ENCODE data around the gene SLC10A4.

Gene SLC10A4

DNA sequence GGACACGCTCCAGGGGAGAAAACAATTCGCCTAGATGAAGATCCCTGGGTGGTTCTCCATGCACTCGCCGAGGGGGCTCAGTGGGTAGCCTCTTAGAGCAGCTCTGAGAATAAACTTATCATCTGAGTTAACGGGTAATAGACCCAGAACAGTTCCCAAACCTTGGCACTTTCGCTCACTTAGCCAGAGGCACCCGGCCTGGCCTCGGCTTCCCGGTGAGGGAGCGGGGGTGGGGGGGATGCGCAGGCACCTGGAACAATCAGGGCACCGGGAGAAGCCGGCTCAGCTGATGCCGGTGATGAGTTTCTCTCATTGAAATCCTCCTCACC lies 6.5 kb downstream of the SLC10A4 start:
- DNase-seq (ENCODE audit: low read depth) = no peak

DNA sequence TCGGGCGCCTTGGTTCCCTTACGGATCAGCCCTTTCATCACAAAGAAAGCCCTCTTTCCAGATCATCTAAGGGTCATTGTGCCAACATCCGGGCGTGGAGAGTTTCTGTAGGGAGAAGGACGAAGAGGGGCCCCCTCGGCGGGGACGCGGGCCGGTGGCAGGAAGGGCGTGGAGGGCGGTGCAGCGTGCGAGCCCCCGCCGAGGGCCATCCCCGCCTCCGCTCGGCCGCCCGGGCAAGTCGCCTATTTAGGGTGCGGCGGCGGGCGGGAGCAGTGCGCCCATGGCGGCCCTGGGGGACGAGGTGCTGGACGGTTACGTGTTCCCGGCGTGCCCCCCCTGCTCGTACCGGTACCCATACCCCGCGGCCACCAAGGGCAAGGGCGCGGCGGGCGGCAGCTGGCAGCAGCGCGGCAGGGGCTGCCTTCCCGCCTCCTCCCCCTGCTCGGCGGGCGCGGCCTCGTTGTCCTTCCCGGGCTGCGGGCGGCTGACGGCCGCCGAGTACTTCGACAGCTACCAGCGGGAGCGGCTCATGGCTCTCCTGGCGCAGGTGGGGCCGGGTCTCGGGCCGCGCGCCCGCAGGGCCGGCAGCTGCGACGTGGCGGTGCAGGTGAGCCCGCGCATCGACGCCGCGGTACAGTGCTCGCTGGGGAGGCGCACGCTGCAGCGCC lies 7.0 kb downstream of the SLC10A4 start, which contains the start of gene ZAR1:
Gene ZAR1 (plus strand): TSS at position 241 of the 668 bp plus-strand sequence. CDS start 40 bp downstream, at position 281.
- no peak for DNase-seq (ENCODE audit: low read depth)

DNA sequence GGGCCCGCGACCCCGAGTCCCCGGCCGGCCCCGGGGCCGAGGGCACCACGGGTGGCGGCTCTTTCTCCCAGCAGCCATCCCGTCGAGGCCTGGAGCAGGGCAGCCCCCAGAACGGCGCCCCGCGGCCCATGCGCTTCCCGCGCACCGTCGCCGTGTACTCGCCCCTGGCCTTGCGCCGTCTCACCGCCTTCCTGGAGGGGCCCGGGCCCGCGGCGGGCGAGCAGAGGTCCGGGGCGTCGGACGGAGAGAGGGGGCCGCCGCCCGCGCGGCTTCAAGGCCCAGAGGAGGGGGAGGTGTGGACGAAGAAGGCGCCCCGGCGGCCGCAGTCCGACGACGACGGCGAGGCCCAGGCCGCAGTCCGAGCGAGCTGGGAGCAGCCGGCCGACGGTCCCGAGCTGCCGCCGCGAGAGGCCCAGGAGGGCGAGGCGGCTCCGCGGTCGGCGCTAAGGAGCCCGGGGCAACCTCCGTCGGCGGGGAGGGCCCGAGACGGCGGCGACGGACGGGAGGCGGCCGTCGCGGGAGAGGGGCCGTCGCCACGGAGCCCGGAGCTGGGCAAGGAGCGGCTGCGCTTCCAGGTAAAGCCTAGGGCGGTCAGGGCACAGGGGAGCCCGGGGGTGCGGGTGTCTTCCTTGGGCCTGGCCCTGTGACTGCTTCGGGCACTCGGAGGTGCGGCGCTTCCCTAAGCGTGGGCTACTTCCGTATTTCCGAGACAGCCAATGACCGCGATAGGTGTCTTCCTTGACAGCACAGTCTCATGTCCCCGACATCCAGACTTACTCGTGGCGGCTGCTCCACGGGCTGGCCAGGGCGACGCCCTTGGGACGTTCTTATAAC lies 7.8 kb downstream of the SLC10A4 start:
- no peak for DNase-seq (ENCODE audit: low read depth)

DNA sequence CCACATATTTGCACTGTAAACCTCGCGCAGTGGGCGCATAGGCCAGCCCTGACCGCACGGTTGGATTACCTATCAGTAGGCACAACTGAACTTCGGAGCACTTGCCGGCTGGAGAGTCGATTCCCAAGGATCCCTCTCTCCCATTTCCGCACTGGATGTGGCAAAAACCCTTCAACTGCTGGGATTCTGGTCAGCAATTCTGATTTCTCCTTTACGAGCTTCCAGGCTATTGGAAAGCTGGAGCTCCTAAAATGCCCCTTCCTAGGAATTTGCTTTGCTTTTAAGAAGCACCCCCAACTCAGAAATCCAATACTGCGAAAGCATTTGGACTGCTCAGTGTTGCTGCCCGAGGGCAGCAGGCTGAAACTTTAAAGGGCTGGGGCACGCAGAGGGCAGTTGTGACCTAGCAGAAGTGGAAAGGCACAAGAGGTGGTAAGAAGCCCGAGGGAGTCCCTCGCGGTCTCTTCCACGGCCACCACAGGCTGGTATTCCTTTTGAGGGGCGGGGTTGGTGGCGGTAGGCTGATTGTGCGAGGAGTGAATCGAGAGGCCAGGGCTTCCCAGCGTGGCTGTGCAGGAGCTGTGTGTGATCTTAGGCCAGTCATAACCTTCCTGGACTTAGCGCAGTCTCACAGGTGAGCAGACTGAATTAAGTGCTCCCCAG lies 8.5 kb downstream of the SLC10A4 start:
- no peak for DNase-seq (ENCODE audit: low read depth)

DNA sequence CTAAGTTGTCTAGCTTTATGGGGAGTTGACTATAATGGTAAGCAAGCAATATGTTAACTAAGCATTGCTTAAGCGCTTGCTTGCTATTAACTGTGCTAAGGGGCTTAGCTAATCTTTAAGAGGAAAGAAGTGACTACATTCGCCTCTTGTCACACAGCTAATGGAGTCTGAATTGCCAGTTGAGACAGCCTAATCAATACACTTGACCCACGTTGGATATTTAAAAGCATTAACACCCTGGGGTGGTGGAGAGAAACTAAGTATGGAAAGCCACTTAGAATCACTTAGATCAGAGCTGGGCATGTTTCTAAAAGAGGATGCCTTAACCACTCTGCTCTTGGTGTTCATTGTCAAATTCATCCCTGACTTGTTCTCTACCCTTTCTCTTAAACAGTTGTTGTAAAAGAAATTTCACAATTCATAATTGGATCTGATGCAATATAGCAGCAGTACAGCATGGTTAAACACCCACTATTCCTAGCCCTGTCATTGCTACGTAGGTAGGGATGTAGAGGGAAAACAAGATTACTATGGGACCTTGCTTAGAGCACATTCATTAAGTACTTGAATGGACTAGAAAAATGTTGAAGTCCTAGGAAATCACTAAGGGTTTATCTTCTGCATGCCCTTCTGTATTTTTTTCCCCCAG lies 10.4 kb downstream of the SLC10A4 start:
- DNase-seq (ENCODE audit: low read depth) = no peak

DNA sequence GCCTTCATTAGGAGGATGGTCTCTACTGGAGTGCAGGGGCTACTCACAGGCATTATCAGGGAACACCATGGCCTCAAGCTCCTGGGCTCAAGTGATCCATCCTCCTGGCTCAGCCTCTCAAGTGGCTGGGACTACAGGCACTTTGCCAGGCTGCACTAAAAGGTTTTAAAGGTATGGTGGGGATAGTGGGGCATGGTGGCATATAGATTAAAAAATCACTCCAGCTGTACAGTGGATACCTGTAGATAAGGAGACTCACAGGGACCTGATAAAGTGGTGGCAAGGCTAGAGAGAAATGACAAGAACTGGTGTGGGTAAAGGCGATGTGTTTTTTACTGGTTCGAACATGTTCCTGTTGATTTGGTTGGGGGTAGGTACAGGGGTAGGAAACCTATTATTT lies 12.8 kb downstream of the SLC10A4 start:
- no peak for DNase-seq (ENCODE audit: low read depth)

DNA sequence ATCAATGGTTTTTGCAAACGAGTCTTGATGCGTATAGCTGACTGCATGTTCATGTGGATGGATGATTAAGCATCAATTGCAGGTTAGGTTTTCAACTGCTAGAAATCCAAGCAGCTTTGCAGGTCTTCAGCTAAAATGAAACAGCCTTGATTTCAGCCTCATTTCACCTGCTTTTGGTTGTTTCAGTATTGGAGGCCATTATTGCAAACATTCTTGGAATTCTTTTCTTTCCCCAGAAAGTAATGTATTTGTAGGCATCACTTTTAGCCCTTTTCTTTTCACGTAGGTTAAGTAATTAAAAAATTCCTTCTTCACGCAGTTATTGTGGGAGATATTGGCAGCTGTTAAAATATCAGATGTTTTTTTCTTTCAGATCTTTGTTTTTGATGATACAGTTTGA lies 15.8 kb downstream of the SLC10A4 start:
- no peak for DNase-seq (ENCODE audit: low read depth)

DNA sequence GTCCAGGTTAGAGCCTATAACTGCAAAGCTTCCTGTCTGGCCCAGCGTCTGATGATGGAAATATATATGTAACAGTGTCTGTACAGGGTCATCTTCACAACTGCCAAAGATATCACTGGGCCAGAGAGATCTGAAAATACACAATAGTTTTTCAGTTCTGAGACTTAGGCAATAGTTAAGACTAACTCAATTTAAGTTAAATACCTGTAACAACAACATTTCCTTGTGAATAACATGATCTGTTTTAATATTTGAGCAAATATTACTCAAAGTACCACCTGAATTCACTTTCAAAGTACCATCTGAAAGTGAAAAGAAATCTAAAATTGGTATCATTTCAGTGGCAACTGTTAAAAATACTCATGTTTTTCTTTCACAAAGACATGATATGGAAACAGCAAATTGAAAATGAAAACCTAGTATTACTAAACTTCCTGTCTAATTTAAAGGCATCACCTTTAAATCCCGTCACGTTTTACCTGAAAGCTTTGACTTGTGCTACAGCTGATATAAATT lies 16.5 kb downstream of the SLC10A4 start:
- no peak for DNase-seq (ENCODE audit: low read depth)

DNA sequence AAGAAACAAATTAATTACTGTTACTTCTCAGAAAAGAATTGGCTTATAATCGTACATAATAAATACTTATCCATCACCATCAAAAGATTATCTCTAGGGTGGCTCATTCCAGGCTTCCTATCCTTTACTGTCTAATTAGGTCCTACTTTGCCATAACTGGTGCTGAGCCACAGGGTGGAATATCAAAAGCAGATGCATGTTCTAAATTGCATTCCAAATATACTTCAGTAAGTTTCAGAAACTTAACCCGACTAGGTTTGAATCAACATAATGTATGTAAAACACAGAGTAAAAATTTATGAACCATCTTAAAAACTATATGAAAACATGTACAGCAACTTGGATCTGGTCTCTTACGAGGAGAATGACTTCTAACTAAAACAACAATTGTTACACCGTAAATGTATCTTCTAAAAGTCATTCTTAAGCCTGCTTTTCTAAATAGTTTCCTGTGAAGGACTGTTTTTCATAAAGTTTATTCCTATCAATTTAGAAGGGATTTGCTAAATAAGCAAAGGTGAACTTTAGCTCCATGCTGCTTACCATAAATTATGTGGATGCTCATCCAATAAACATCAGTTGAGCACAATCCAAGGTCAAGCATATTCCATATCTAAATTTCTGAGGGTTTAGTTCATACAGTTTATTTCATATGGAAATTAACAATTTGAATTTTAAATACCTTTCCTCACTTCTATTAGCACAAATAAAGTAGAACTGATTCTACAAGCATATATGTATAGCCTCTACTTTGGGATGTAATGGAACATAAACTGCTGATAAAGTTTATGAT lies 20.3 kb downstream of the SLC10A4 start:
- DNase-seq (ENCODE audit: low read depth) = no peak

DNA sequence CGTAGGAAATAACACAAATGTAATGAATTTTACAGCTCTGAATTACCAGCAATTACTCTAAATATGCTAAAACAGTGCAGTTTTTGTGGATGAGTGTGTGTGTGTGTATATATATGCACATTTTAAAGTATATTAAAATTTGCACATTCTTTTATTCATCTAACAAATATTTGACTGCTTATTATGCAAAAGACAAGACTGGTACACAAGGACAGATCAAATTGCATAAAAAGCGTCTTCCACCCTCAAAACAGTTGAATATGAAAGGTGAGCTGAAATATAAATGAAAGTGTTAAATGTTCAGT lies 20.8 kb downstream of the SLC10A4 start:
- DNase-seq (ENCODE audit: low read depth) = no peak

DNA sequence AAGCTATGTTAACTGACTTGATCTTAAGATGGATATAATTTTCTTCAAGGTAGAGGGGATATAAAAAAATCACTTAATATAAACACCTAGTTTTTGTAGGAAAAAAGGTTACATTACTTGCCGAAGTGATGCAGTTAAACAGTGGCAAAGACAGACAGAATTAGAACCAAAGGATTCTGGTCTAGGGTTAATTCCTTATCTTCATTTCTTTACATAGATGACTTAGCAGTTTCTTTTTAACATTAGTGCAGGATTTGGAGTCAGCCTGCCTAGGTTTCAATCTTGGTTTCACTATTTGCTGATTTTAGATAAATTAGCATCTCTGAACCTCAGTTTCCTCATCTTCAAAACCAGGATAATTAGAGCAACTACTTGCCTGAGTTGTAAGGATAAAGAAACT lies 21.2 kb downstream of the SLC10A4 start:
- no peak for DNase-seq (ENCODE audit: low read depth)

DNA sequence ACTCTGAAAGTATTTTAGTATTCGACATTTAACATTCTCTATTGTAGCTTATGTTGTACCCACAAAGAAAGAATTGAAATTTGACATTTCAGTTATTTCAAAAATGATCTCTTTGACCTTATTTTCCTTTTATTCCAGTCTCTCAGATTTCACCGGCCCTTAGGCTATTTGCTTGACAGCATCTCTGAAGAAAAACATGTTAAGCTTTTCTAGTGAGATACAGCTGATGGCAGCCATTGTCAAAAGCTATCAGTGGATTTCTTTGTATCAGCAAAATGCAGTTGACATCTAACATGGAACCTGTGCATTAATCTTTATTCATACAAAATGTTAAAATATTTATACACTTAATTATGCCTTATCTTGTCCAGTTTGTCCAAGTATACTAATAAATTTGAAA lies 23.6 kb downstream of the SLC10A4 start:
- DNase-seq (ENCODE audit: low read depth) = no peak

DNA sequence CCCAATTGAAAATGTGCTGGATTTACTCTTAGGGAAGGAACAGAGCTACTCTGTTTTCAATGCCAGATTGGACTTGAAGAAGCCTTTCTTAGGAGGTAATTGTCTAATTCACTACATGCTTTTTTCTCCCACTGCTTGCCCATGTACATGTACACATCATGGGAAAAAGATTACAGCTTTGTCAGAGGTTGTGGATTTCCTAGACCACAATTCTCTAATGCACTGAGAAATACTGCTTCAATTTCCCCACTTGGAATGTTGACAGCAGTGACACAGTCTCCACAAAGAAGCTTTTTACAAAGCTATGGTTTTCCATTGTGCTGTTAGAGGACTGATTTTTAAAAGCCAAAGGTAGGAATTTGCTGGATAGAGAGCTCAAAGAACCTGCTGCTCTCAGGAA lies 26.4 kb downstream of the SLC10A4 start:
- no peak for DNase-seq (ENCODE audit: low read depth)

DNA sequence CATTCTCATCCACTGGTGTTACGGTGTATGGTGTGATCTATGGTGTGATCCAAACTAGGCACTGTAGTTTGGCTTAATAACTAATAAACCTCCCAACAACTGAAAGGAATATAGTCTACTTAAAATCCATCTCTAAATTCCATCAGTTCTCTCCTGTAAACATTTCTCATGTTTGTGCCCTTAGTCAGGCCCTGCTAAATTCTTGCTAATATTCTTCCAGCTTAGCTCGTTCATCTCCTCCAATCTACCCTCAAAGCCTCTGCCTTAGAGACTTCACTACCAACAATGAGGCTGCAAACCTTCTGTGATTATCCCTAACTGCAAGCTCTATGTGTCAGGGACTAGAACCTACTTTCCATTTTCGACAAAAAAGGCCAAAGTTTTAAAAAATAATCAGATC lies 35.0 kb downstream of the SLC10A4 start:
- no peak for DNase-seq (ENCODE audit: low read depth)

DNA sequence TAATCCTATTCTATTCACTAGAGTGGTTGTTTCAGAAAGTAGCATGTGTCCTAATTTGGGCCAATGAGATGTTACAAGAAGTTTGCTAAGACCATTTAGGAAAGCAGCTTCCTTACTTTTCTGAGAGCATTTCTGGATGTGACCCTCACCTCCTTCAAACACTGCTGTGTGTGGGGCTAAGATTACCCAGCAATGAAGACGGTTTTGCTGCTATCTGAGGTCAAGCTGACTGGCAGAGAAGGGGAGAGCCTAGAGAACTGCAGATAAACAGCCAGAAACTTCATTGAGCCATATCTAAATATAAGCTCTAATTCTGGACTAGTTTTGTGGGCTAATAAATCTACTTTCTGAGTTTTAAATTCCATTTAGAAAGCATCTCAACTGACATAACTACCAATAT lies 43.3 kb downstream of the SLC10A4 start:
- no peak for DNase-seq (ENCODE audit: low read depth)

DNA sequence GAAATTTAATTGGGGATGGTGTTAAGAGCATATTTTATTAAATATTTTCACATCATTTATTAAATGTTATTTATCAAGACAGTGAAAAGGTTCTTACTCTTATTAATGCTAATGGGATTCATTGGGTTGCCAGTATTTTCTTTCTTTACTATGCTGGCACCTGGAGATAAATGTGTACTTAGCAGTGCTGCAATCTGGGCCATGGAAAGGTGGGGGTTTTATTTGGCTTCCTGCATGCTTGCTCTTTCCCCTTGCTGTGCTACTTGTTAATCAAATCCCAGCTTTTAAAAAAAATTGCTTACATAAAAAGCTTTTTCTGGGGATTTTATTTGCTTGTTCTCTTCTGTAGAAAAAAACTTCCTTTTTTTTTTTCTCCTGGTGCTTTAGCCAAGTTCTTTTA lies 55.2 kb downstream of the SLC10A4 start:
- no peak for DNase-seq (ENCODE audit: low read depth)
